Lung (tissue), 12 donors: ENCODE measurements around the gene DNLZ. TPM values are rescaled to one million over a fixed set of nuclear protein-coding genes. Genes with fewer than 3 reads are reported as not detected.

Experiments used
- ATAC-seq: fragments of 200-7000 bp; cut with Tn5 transposase; one replicate; pipeline ENCODE4 v1.9.1; 2020; ENCODE audit warnings: moderate number of reproducible peaks; ENCODE audit not compliant: insufficient read depth, low FRiP score
- DNase-seq, 3 donors: peaks; one replicate each; pipeline ENCODE4 v3.0.0-alpha.2; 2013 to 2017
- H3K27ac ChIP-seq, 2 donors: one replicate each; pipeline ENCODE4 v1.5.1; 2013; ENCODE audit warnings: mild to moderate bottlenecking in 2 of 2, moderate library complexity in 2 of 2, control low read depth in 1 of 2, inconsistent platforms in 1 of 2, low read depth in 1 of 2, low read length in 1 of 2
- H3K27me3 ChIP-seq, 3 donors: one replicate each; pipeline ENCODE4 v1.5.1; 2013; ENCODE audit warnings: low read length in 2 of 3; ENCODE audit not compliant: control insufficient read depth in 3 of 3, insufficient read depth in 3 of 3
- H3K36me3 ChIP-seq, 4 donors: one replicate each; pipeline ENCODE4 v1.5.1; 2013; ENCODE audit warnings: low read length in 4 of 4, mild to moderate bottlenecking in 1 of 4, moderate library complexity in 1 of 4; ENCODE audit not compliant: control insufficient read depth in 4 of 4, insufficient read depth in 4 of 4
- H3K4me1 ChIP-seq, 5 donors: one replicate each; pipeline ENCODE4 v1.5.1; 2013; ENCODE audit warnings: low read length in 5 of 5, mild to moderate bottlenecking in 2 of 5, moderate library complexity in 1 of 5; ENCODE audit not compliant: control insufficient read depth in 5 of 5, insufficient read depth in 5 of 5
- H3K4me3 ChIP-seq: one replicate; pipeline ENCODE4 v1.5.1; 2013; ENCODE audit warnings: mild to moderate bottlenecking, control low read depth, moderate library complexity
- H3K9ac ChIP-seq, 2 donors: one replicate each; pipeline ENCODE4 v1.5.1; 2013; ENCODE audit warnings: low read length in 2 of 2, control low read depth in 1 of 2; ENCODE audit not compliant: insufficient read depth in 1 of 2
- H3K9me3 ChIP-seq, 4 donors: one replicate each; pipeline ENCODE4 v1.5.1; 2013; ENCODE audit warnings: low read length in 3 of 4, mild to moderate bottlenecking in 1 of 4, moderate library complexity in 1 of 4; ENCODE audit not compliant: control insufficient read depth in 4 of 4, insufficient read depth in 3 of 4
- WGBS, 2 donors: extraction: QIAGEN DNeasy Blood & Tissue Kit; methylation state at CpG; one replicate each; pipeline ENCODE4 v1.1.7; 2013; 5-methylcytosine and 5-hydroxymethylcytosine counted together
- polyA plus RNA-seq, 2 donors: library from polyadenylated mRNA; stranded (reverse); fragments of 200-250 nt; gene quantifications; one replicate each; pipeline ENCODE4 v1.2.1, GENCODE V29; 2013
- total RNA-seq, 2 donors: library from RNA; depleted of rRNA in 1 of 2; stranded (reverse); fragments of >200 nt in 1 of 2; gene quantifications; one replicate each; pipeline ENCODE4 v1.2.1, GENCODE V29; 2014 to 2021
- TF ChIP-seq, protein P1 (sequence below): IDR thresholded peaks from 2 replicates; pipeline ENCODE4 v1.5.1; 2012; ENCODE audit warnings: mild to moderate bottlenecking; ENCODE audit errors: control extremely low read depth, extremely low read depth
- donor health status: control.
- donor health status: control.
- donor health status: Bipolar disorder and iron deficiency.
- donor health status: healthy.
- donor health status: DM: yes; HTN: yes; CAD: no.

Gene DNLZ
- total and polyA plus RNA-seq, 4 donors, result 7.7 to 34.3 (median 16.8) TPM

GRCh38 chr9:136402067-136402466 lies 38.5 kb upstream of the DNLZ start:
- H3K27ac ChIP-seq, result no peak overlapping the region
- no peak for ATAC-seq
- 78 to 89% methylated on average over 13 of the region's 13 CpGs for WGBS, 2 donors
- no peaks in the 10 kb centered on the region for H3K27me3 ChIP-seq
- H3K9me3 ChIP-seq, result no peaks in the 10 kb centered on the region
- TF ChIP-seq, protein P1, sequence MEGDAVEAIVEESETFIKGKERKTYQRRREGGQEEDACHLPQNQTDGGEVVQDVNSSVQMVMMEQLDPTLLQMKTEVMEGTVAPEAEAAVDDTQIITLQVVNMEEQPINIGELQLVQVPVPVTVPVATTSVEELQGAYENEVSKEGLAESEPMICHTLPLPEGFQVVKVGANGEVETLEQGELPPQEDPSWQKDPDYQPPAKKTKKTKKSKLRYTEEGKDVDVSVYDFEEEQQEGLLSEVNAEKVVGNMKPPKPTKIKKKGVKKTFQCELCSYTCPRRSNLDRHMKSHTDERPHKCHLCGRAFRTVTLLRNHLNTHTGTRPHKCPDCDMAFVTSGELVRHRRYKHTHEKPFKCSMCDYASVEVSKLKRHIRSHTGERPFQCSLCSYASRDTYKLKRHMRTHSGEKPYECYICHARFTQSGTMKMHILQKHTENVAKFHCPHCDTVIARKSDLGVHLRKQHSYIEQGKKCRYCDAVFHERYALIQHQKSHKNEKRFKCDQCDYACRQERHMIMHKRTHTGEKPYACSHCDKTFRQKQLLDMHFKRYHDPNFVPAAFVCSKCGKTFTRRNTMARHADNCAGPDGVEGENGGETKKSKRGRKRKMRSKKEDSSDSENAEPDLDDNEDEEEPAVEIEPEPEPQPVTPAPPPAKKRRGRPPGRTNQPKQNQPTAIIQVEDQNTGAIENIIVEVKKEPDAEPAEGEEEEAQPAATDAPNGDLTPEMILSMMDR, result no peak
- H3K4me3 ChIP-seq, result no peak overlapping the region
- no peak overlapping the region for H3K9ac ChIP-seq
- peaks cover 0 to 27% (median 6%) of the 10 kb centered on the region in 4 donors for H3K36me3 ChIP-seq
- peaks cover 0 to 15% (median 8%) of the 10 kb centered on the region in 5 donors for H3K4me1 ChIP-seq
- DNase-seq, result no peak

- no peak overlapping the region for H3K27ac ChIP-seq
- DNase-seq (no peak), ATAC-seq (no peak)
- no peaks in the 10 kb centered on the region for H3K9me3 ChIP-seq
- TF ChIP-seq, protein P1, result no peak
- no peaks in the 10 kb centered on the region for H3K27me3 ChIP-seq
- no peak overlapping the region for H3K9ac ChIP-seq
- H3K4me1 ChIP-seq, result peaks cover 0 to 15% (median 8%) of the 10 kb centered on the region in 5 donors
- no peak overlapping the region for H3K4me3 ChIP-seq
- H3K36me3 ChIP-seq, result peaks cover 0 to 29% (median 8%) of the 10 kb centered on the region in 4 donors
- WGBS, 2 donors, result 94 to 97% methylated on average over 18 of the region's 18 CpGs
Measured at GRCh38 chr9:136401173-136401922, 37.8 kb upstream of the DNLZ start.

DNA sequence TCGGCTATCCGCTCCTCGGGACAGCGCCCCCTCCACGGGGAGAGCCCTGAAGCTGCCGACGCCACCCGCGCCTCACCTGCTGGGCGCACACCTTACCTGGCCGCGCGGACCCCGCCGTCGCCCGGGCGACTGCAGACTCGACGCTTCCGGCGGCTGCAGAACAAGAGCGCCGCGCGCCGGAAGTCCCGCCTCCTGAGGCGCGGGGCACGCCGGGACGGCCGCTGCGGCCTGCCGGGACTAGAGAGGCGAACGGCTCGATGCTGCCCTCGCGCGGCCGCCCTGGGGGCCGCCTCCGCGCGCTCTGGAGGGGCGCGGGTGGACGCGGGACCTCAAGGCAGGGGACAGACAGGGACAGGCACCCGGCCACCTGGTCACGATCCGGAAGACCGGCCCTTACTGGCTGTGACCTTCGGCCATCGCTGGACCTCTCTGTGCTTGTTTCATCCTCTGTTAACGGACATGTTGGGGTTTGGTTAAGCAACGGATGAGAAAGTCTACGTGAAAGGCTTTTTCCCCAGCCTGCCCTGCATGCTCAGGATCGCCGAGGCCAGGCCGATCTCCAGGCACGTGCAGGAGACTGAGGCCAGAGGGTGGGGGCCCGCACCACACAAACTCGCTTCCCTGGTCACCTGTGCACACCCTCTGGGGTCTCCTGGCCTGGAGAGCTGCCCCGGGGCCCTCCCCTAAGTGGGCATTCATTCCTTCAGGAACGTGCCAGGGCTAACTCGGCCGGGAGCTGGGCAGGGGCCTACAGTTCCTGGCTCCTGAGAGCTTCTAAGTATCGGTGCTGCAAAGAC lies 36.7 kb upstream of the DNLZ start, which contains the start of gene SNAPC4:
Gene SNAPC4 (minus strand): TSS at position 133 of the 797 bp plus-strand sequence. CDS start 1,742 bp downstream, outside the sequence.
- peak; percentile 88 to 93 (median 91) for DNase-seq
- Histone ChIP-seq H3K9me3 (no peaks in the 10 kb centered on the region), H3K4me1 (peaks cover 0 to 15% (median 8%) of the 10 kb centered on the region in 5 donors), H3K36me3 (peaks cover 0 to 35% (median 7%) of the 10 kb centered on the region in 4 donors), H3K9ac (peak within 1 kb of the TSS; percentile 61 to 71), H3K27ac (peak within 1 kb of the TSS; percentile 54 to 57), H3K4me3 (peak within 1 kb of the TSS; percentile 93), H3K27me3 (no peaks in the 10 kb centered on the region)
- peak; percentile 96 for ATAC-seq
- WGBS, 2 donors, result 6 to 9% methylated on average over 64 to 71 of the region's 71 CpGs
- TF ChIP-seq, protein P1, result peak; percentile 90
